Stimulated activated naive CD8-positive, alpha-beta T cell treated with anti-CD3 and anti-CD28 coated beads, Interleukin-15, Interleukin-2, amounts not matched to agents 100 U/mL and 50 U/mL, for 24 hours (primary cell): ENCODE data around the gene PIGW.

Experiments
- ATAC-seq: fragments of 150-1000 bp; cut with Tn5 transposase; one replicate; pipeline ENCODE4 v1.10.0; 2021
- DNase-seq: peaks from one replicate; pipeline ENCODE4 v3.0.0; 2021

PIGW gene

GRCh38 chr17:36534840-36535668 is at the start of gene PIGW, which contains the start of gene MYO19:
Gene PIGW, plus strand, starts transcription at chr17:36534987. Its CDS starts 2,115 bp downstream, at chr17:36537102.
Gene MYO19, minus strand, starts transcription at chr17:36534868. Its CDS starts 2,330 bp downstream, at chr17:36532538.
- peak; percentile 89 for ATAC-seq
- peak; percentile 90 for DNase-seq

GRCh38 chr17:36485027-36485426 is 49.8 kb upstream of the PIGW start:
- DNase-seq (no peak), ATAC-seq (no peak)

GRCh38 chr17:36485805-36486203 is 49.0 kb upstream of the PIGW start:
- DNase-seq: peak; percentile 17

GRCh38 chr17:36486204-36487194 is 48.3 kb upstream of the PIGW start, which contains the start of gene ZNHIT3:
Gene ZNHIT3, plus strand, starts transcription at chr17:36486681. Its CDS starts 19 bp downstream, at chr17:36486700.
- ATAC-seq: peak; percentile 93

More at GRCh38 chr17:36485805-36486203, 49.0 kb upstream of the PIGW start:
- no peak for ATAC-seq

GRCh38 chr17:36493956-36494355 is 40.8 kb upstream of the PIGW start:
- no peak for ATAC-seq

More at GRCh38 chr17:36486204-36487194, 48.3 kb upstream of the PIGW start, which contains the start of gene ZNHIT3:
- DNase-seq: peak; percentile 91

GRCh38 chr17:36494674-36495073 is 40.1 kb upstream of the PIGW start:
- no peak for DNase-seq
- no peak for ATAC-seq

More at GRCh38 chr17:36493956-36494355, 40.8 kb upstream of the PIGW start:
- DNase-seq: no peak

- ATAC-seq: no peak
- DNase-seq: no peak
Measured at GRCh38 chr17:36495076-36495578, 39.7 kb upstream of the PIGW start.

GRCh38 chr17:36496018-36496789 is 38.6 kb upstream of the PIGW start:
- ATAC-seq: no peak
- DNase-seq: no peak

GRCh38 chr17:36498155-36498554 is 36.6 kb upstream of the PIGW start:
- ATAC-seq: no peak
- DNase-seq: no peak

- ATAC-seq: no peak
Measured at GRCh38 chr17:36498560-36499300, 36.1 kb upstream of the PIGW start.

GRCh38 chr17:36500745-36501225 is 34.0 kb upstream of the PIGW start:
- ATAC-seq: no peak
- no peak for DNase-seq

More at GRCh38 chr17:36498560-36499300, 36.1 kb upstream of the PIGW start:
- no peak for DNase-seq

- DNase-seq (no peak), ATAC-seq (no peak)
Measured at GRCh38 chr17:36501351-36501750, 33.4 kb upstream of the PIGW start.

GRCh38 chr17:36501963-36502362 is 32.8 kb upstream of the PIGW start:
- no peak for DNase-seq

GRCh38 chr17:36503456-36504155 is 31.2 kb upstream of the PIGW start:
- DNase-seq (no peak), ATAC-seq (no peak)

More at GRCh38 chr17:36501963-36502362, 32.8 kb upstream of the PIGW start:
- no peak for ATAC-seq

GRCh38 chr17:36504156-36504545 is 30.6 kb upstream of the PIGW start:
- no peak for DNase-seq
- no peak for ATAC-seq

- ATAC-seq (no peak), DNase-seq (no peak)
Measured at GRCh38 chr17:36505171-36505570, 29.6 kb upstream of the PIGW start.

- ATAC-seq (no peak), DNase-seq (no peak)
Measured at GRCh38 chr17:36506249-36506826, 28.4 kb upstream of the PIGW start.

- no peak for ATAC-seq
- no peak for DNase-seq
Measured at GRCh38 chr17:36506831-36507230, 28.0 kb upstream of the PIGW start.

GRCh38 chr17:36507266-36507665 is 27.5 kb upstream of the PIGW start:
- DNase-seq: no peak

More at GRCh38 chr17:36507266-36507665, 27.5 kb upstream of the PIGW start:
- ATAC-seq: no peak
